Sigmoid colon (tissue), 4 donors: ENCODE data around the gene ADAM33.

Experiments
- CTCF ChIP-seq, 4 experiments: fragments of 450-650 bp in 3 of 4; fragments of 200-600 bp in 1 of 4; IDR thresholded peaks; one replicate each; pipeline ENCODE4 v1.5.1; 2016 to 2019; ENCODE audit warnings: antibody characterized with exemption in 4 of 4, mild to moderate bottlenecking in 3 of 4, moderate library complexity in 2 of 4
- EP300 ChIP-seq, 4 donors: sonication (generic); formaldehyde crosslinking; IDR thresholded peaks; one replicate each; pipeline ENCODE4 v1.6.1; 2017; ENCODE audit warnings: antibody characterized with exemption in 4 of 4
- POLR2A ChIP-seq, 2 donors: fragments of 450-650 bp; IDR thresholded peaks; one replicate each; pipeline ENCODE4 v1.6.1; 2016; ENCODE audit warnings: antibody characterized with exemption in 2 of 2, mild to moderate bottlenecking in 2 of 2, moderate library complexity in 2 of 2
- POLR2AphosphoS5 ChIP-seq, 4 donors: sonication (generic); formaldehyde crosslinking; IDR thresholded peaks; one replicate each; pipeline ENCODE4 v1.6.1; 2017; ENCODE audit warnings: antibody characterized with exemption in 4 of 4

- TF ChIP-seq CTCF (IDR thresholded peaks at IDR 0.05) = no peak
- peak in 1 of 4 donors; percentile 36 for TF ChIP-seq POLR2AphosphoS5 (IDR thresholded peaks at IDR 0.05)
- TF ChIP-seq POLR2A (IDR thresholded peaks at IDR 0.05) = no peak
- TF ChIP-seq EP300 (IDR thresholded peaks at IDR 0.05) = no peak
Observed at GRCh38 chr20:3681352-3681930, 369 bp downstream of the ADAM33 start.
